Measurements from ENCODE around the gene SREK1IP1.

SREK1IP1 gene

DNA sequence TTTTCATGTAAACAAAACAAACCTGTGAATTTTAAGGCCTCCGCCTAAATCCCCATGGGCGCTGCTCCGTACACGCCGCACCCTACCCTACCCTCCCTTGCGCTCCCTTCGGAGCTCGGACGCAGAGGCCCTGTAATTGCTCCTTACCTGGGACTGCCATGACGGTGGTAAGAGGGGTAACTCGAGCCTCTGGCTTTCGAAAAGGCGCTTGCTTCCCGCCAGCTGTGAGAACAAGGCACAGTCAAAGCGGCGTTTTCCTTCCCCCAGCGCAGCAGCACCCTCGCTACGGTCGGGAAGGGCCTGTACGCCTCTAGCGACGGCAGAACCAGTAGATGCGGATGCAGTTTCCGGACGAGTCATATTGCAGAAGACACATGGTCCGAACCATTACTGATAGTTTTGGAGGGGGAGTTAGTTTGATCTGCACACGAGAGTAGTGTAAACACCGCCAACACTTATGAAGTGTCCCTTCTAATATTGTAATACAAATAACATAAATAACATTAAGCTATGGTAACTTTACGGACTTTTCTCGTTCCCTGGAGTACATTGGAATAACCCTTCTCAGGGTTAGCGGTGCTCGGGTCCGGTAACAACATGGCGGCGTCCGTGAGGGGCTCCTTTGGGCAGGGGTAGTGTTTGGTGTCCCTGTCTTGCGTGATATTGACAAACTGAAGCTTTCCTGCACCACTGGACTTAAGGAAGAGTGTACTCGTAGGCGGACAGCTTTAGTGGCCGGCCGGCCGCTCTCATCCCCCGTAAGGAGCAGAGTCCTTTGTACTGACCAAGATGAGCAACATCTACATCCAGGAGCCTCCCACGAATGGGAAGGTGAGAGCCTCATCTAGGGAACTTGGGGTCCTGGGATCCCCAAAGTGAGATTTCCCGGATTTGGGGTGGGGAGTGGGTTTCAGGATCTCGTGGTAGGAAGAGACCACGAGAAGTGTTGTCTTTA is at the start of gene SREK1IP1, which contains the start of gene CWC27:
TSS of gene SREK1IP1 (minus strand) at position 334 of the 955 bp plus-strand sequence. CDS start at position 160, 174 bp downstream.
TSS of gene CWC27 (plus strand) at position 573 of the 955 bp plus-strand sequence. CDS start at position 790, 217 bp downstream.
- peak within 1 kb of the TSS; percentile 96 for H3K4me3 ChIP-seq (ENCODE audit: low read depth, low read length)

DNA sequence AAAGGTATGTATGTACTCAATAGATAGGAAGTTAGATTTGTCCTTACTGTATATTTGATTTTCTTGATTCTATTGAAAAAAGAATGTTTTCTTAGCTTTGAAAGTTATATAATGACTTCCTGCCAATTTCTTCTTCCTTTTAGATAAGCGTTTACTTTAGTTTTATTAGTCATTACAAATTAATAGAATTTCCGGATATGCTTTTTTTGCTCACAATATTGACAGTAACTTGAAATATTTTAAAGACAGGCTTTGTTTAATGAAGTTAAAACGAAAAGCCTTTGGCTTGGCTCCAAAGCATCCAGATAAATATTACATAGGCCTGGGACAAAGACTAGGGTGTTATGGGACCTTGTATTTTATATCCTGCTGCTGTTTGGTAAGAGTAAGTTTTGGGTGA is 49.8 kb upstream of the SREK1IP1 start:
- no peak overlapping the region for H3K4me3 ChIP-seq (ENCODE audit: low read depth, low read length)

DNA sequence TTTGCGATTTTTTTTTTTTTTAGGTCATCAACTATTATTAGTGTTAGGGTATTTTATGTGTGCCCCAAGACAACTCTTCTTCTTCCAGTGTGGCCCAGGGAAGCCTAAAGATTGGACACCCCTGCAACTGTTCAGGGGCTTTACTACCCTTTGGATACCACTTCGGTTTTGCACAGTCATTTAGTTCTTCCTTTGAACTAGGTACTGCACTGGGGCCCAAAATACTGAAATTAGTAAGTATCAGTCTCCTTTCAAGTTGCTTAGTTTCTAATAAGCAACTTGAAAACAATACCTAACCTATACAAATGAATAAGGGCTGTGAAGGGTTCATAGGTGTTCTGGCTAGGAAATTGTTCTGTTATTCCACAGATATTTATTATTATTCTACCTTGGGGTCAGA is 45.6 kb upstream of the SREK1IP1 start:
- no peak overlapping the region for H3K4me3 ChIP-seq (ENCODE audit: low read depth, low read length)

DNA sequence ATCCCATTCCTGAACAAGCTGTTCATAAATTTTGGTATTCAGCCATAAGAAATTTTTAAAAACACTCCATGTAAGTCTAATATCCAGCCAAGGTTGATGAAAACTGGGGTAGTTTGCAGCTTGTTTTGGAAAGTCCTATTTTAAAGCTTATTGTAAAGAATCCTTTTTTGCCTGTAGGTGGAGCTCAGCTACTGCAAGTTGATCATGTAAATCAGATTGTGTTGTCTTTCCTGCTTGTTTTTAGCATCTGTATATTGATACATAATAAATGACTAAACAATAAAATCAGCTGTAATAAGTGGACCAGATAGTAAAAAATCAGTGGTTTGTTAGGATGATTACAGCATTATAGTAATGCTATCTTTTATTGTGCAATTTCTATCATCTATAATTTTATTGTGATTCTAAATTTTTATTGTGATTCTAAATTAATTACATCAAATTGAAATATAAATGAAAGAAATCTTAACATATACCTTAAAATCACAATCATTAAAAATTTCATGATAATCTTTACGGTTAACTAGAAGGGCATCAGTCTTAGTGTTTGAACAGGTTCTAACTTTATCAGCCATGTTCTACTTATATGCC is 42.7 kb upstream of the SREK1IP1 start:
- no peak overlapping the region for H3K4me3 ChIP-seq (ENCODE audit: low read depth, low read length)

DNA sequence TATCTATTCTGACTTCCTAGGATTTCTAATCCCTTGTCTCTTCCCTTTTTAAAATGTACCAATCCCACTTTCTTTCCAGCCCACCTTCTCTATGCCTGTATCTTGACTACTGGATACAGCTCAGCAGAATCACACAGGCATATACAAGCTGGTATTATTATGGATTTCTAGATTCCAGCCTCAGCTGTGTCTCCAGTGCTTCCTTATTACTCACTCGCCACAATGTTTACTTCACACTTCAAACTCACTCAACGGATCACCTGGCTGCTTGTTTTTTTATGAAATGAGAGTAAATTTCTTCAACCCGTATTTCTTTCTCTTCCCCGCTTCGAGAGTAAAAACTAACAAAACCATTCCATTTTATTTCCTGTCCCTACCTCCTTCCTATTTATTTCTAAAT is 39.0 kb upstream of the SREK1IP1 start:
- H3K4me3 ChIP-seq (ENCODE audit: low read depth, low read length): no peak overlapping the region

DNA sequence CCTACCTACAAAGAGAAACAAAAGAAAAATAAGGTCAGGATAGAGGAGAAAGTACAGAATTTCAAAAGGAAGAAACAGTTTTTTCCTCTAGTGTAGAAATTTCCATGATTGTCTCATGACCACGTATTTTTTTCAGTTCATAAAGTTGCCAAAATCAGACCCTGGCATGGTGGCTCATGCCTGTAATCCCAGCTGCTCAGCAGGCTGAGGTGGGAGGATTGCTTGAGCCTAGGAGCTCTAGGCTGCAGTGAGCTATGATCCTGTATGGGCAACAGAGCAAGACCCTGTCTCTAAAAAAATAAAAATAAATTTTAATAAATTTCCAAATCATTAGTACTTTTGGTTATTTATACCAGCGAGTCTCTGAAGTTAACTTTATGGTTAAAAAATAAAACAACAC is 38.0 kb upstream of the SREK1IP1 start:
- H3K4me3 ChIP-seq (ENCODE audit: low read depth, low read length): no peak overlapping the region

DNA sequence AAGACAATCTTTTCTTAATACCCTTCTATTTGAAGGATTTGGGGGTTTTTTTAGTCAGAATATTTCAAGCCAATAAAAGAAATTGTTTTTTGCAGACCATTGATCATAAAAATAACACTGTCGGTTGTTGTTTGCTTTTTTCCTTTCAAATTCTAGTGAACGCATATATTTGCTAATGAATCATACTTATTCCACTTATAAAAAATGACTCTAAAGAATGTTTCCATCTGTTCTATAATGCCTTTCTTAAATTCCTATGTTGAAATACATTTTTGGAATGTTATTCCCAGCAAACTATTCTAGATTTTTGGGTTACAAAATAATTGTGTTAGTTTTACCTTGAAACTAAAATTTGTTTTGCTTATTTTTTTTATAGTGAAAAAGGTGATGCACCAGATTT is 32.4 kb upstream of the SREK1IP1 start:
- no peak overlapping the region for H3K4me3 ChIP-seq (ENCODE audit: low read depth, low read length)

DNA sequence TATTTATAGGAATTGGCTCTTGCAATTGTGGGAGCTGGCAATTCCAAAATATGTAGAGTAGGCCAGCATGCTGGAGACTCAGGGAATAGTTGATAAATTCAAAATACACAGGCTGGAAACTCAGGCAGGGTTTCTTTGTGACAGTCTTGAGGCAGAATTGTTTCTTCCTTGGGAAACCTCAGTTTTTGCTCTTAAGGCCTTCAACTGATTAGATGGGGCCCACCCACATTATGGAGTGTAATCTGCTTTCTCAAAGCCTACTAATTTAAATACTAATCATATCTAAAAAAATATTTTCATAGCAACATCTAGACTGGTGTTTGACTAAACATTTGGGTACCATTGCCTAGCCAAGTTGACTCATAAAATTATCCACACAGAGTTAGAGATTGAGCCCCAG is 27.8 kb upstream of the SREK1IP1 start:
- no peak overlapping the region for H3K4me3 ChIP-seq (ENCODE audit: low read depth, low read length)

DNA sequence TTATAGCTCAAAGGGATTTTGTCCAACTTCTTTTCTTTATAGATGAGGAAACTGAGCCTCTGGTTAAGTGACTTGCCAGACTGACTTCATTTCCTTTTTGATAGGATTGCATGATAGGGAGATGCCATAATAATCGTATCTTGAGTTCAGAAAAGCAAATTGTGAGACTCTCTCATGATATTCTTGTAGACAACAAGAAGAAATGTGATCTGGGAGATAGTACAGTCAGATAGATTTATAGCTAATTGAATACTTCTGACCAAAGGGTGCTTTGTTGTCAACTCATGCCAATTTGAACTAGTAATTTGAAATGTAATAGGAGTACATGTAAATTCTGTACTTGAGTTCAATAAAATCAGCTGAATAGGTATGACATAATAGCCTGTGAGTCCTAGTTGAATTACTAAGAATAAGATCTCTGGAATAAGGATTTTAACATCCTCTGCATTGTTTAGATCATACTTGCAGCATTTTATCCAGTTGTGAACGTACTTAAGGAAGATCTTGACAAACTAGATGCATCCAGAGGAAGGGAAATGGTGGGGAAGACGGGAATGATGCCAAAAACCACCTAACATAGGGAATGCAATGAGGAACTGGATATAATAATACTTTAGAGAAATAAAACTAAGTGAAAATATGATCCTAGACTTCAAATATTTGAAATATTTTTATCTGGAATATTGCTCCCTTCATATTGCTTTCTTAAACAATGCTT is 25.7 kb upstream of the SREK1IP1 start:
- H3K4me3 ChIP-seq (ENCODE audit: low read depth, low read length): no peak overlapping the region

DNA sequence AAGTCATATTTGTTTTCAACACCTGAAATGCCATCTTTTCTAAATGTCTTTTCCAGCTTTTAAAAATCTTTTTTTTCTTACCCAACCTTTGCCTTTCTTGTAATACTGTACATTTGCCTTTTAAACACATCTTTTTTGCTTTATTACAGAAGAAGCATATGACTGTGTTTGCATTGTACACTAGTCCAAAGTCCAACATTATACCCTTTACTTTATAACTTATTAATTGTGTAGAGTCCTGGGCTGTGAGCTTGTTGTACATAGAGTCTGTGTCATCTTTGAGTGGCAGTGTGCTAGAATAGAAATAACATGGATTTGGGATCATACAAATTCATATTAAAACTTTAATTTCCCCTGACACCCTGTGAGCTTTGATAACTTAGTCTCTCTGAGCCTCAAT is 24.0 kb upstream of the SREK1IP1 start:
- H3K4me3 ChIP-seq (ENCODE audit: low read depth, low read length): no peak overlapping the region

DNA sequence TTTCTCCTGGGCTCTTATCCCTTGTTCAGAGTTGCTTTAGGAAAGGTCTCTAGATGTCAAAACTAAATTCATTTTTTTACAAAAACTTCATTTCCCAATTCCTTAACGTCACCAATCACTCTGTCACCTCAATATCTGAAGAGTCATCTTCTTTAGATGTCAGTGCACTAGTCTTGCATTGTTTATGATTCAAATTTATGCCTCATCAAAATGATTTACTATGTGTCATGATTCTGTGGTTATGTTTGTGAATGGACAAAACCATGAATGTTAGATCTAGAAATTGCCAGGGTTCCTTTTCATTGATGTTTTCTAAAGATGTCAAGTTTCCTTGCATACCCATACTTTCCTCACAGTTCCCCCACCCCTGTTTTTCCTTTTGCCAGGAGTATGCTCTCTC is 21.7 kb upstream of the SREK1IP1 start:
- no peak overlapping the region for H3K4me3 ChIP-seq (ENCODE audit: low read depth, low read length)

DNA sequence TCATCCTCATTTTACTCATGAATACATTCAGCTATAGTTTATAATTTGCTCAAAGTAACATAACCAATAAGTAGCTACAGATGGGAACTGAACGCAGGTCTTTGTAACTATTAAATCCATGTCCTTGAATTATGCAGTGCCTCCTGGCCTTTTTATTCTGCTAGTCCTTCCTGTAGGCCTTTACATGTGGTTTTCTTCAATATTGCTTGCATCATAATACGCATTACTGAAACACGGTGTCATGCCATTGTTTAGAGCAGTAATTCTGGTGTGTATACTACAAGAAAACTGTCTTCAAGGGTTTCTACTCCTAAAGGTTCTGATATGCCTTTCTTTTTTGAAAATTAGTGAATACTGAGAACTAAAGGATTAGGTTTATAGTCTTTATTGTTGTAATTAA is 21.0 kb upstream of the SREK1IP1 start:
- no peak overlapping the region for H3K4me3 ChIP-seq (ENCODE audit: low read depth, low read length)

DNA sequence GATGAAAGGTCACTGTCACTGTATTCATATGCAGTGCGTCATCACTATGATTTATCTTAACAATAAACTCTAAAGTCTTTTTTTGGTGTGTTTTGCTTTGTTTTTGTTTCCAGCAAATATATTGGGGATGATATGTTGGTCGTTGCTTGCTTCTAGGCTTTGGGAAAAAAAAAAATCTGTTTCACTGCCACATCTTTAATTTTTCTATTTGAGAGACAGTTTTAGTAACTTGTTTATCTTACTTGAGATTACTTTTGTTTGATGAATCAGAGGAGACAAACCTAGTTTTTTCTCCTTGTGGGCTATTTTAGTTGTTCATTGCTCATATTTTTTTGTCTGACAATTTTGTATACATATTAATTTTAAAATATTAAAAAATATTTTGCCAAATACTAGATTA is 19.7 kb upstream of the SREK1IP1 start:
- no peak overlapping the region for H3K4me3 ChIP-seq (ENCODE audit: low read depth, low read length)

DNA sequence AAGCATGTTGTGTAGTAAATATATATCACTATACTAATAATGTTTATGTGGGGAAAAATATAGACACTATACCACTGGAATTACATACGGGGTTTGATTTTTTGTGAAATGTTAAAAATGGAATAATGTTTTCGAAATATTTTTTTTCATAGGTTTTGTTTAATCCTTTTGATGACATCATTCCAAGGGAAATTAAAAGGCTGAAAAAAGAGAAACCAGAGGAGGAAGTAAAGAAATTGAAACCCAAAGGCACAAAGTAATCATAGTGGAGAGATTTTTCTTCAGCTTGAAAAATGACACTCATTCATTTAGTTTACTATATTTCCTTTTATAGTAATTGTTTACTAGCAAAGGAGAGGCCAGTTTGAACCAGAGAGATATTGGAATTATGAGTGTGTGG is 17.9 kb upstream of the SREK1IP1 start:
- H3K4me3 ChIP-seq (ENCODE audit: low read depth, low read length): no peak overlapping the region

DNA sequence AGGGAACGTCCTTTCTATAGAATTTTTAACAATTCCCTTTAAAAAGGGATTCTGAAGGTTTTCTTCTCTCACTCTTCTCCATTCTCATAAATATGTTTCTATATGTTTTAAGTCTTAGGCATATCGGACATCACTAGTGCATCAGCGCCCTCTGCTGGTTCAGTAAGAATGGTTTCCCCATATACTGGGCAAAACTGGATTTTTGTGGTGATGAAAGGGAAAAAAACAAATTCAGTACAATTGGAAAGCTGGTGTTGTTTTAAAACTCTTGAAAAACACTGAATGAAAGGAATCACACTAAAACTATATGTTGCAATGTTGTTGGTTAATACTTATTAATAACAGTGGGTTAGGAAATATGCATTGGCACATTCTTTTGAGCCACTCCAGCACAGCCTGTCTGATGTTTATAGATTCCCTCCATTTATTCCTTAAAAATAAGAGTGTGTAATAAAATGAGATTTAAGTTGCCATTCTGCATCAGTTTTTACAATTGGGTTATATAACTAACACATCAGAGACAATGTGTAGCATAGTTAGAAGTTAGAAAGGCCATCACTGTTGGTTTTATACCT is 16.0 kb upstream of the SREK1IP1 start:
- H3K4me3 ChIP-seq (ENCODE audit: low read depth, low read length): no peak overlapping the region

DNA sequence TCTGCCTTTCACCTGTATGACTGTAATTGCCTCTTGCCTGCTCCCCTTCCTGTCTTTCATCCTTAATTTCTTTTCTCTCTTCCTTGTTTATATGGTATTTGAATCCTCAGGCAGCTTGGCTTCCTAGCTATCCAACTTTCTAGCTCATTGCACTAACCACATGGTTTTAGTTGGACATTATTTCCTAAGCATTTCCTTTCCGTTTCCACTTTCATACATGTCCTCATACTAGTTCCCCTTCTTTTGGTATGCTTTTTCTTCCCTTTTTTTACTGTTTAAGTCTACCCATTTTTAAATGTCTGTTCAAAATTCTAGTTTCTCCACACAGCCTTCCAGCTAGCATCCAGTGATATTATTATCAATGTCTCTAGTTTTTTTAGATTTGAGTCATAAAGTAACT is 6.8 kb upstream of the SREK1IP1 start:
- no peak overlapping the region for H3K4me3 ChIP-seq (ENCODE audit: low read depth, low read length)

DNA sequence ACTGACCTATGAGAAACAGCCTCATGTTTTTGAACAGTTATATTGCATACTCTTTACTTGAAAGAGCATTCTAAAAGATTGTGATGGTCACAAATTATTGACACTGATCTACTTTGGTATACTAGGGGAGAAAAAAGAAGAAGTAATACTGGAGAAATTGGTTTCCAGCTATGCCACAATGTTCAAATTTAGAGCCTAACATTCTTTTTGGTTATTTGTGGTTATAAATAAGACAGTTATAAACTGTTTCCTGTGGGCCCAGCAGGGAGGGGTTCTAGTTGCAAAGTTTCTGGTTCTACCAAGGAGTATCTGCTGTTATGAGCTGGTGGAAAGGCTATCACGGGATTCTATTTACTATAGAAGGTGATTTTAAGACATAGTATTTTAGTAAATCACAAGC is 5.0 kb upstream of the SREK1IP1 start:
- no peak overlapping the region for H3K4me3 ChIP-seq (ENCODE audit: low read depth, low read length)

DNA sequence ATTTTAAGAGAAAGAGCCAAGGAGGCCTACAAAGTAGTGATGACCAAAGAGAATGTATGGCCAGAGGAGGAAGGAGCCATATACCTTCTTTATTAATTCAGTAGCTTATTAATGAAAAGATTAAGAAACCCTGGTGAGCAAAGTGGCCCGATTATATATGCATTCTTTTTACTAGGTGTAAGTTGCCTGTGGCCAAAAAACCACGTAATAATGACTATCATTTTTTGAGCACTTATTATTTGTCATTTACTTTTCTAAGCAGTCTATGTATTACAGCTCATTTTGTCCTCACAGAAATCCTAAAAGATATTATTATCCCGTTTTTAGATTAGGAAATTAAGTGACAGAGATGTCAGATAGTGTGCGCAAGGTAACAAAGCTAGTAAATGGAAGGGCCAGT is 3.2 kb upstream of the SREK1IP1 start:
- no peak overlapping the region for H3K4me3 ChIP-seq (ENCODE audit: low read depth, low read length)

DNA sequence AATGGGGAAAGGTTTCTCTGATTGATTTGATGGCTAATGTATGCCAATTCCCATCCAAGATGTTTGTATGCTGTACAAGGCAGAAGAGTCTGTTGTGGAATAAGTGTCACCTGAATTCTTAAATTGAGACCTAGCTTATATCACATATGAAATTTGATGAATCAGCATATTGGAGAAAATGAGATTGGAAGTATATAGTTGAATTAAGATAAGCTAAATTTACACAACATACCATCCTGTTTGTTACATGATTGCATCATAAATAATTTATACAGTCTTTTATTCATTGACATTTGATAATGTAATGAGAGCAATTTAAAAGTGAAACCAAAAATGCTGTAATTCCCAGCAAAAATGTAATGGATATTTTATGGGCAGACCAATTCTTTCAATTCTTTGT is 1.4 kb upstream of the SREK1IP1 start:
- H3K4me3 ChIP-seq (ENCODE audit: low read depth, low read length): peak overlapping the region; percentile 96

DNA sequence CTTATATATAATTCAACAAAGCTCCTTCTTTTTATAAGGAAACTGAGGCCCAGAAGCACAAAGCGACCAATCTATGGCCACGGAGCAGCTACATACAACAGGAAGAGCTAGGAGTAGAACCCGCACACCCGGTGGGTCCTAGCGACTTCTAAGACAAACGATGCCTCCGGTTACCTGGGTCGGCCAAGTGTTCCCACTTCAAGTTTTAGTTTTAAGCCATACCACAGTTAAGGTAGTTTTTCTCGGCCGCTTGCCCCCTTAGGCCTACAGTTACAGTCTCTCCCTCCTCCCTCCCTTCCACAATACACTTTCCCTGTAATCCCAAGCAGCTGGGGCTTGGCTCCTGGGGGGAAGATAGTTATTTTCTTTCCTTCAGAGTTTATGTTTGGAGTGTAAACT is 533 bp downstream of the SREK1IP1 start:
- peak overlapping the region; percentile 96 for H3K4me3 ChIP-seq (ENCODE audit: low read depth, low read length)

DNA sequence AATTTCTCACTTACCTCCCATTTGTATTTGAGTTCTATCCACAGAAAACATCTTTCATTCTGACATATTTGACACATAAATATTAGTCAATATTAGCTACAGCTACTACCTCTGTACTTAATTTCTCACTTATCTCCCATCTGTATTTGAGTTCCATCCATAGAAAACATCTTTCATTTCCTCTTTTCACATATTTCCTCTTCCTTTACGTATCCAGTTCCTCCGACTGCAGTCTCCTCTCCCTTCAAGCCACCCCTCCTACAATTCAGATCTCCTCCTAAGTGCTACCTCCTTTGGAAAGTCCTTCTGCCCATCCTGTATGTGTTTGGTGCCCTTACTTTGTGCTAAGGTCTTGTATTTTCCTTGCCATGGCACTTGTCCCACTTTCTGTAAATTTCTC is 1.6 kb downstream of the SREK1IP1 start:
- H3K4me3 ChIP-seq (ENCODE audit: low read depth, low read length): no peak overlapping the region
